HG03442 (cell line): ENCODE data around the gene MEIKIN.

Source experiments
- ATAC-seq: cut with Tn5 transposase; IDR thresholded peaks from one replicate; pipeline ENCODE4 v1.9.1; 2021; ENCODE audit warnings: mild to moderate bottlenecking, moderate library complexity; ENCODE audit not compliant: unreplicated experiment

MEIKIN gene

GRCh38 chr5:131945551-131946168 is at the start of gene MEIKIN:
Gene MEIKIN (minus strand): TSS chr5:131945663. CDS start chr5:131945505, 158 bp downstream.
- no peak for ATAC-seq

GRCh38 chr5:131994533-131995226 is 49.2 kb upstream of the MEIKIN start:
- no peak for ATAC-seq

GRCh38 chr5:131994090-131994489 is 48.6 kb upstream of the MEIKIN start:
- no peak for ATAC-seq

GRCh38 chr5:131993676-131994075 is 48.2 kb upstream of the MEIKIN start:
- ATAC-seq: no peak

GRCh38 chr5:131992370-131992769 is 46.9 kb upstream of the MEIKIN start:
- no peak for ATAC-seq

- no peak for ATAC-seq
These were observed 46.3 kb upstream of the MEIKIN start for GRCh38 chr5:131991593-131992324.

- ATAC-seq: no peak
These were observed 45.3 kb upstream of the MEIKIN start for GRCh38 chr5:131990716-131991115.

GRCh38 chr5:131988601-131989000 is 43.1 kb upstream of the MEIKIN start:
- ATAC-seq: no peak

- ATAC-seq: no peak
These were observed 41.8 kb upstream of the MEIKIN start for GRCh38 chr5:131987251-131987650.

- ATAC-seq: no peak
These were observed 40.9 kb upstream of the MEIKIN start for GRCh38 chr5:131986161-131986912.

GRCh38 chr5:131984956-131985665 is 39.6 kb upstream of the MEIKIN start:
- no peak for ATAC-seq

GRCh38 chr5:131983244-131983771 is 37.8 kb upstream of the MEIKIN start:
- ATAC-seq: no peak

- ATAC-seq: no peak
These were observed 36.1 kb upstream of the MEIKIN start for GRCh38 chr5:131981516-131981915.

- ATAC-seq: no peak
These were observed 35.2 kb upstream of the MEIKIN start for GRCh38 chr5:131980696-131981095.

- ATAC-seq: no peak
These were observed 34.4 kb upstream of the MEIKIN start for GRCh38 chr5:131979816-131980215.

- peak; percentile 18 for ATAC-seq
These were observed 31.7 kb upstream of the MEIKIN start for GRCh38 chr5:131977212-131977604.

- peak; percentile 53 for ATAC-seq
These were observed 31.1 kb upstream of the MEIKIN start for GRCh38 chr5:131976414-131977211.

GRCh38 chr5:131974956-131975726 is 29.7 kb upstream of the MEIKIN start:
- ATAC-seq: no peak

GRCh38 chr5:131974622-131974955 is 29.1 kb upstream of the MEIKIN start:
- ATAC-seq: no peak
